T-helper 17 cell (primary cell): Measurements from ENCODE around the gene TECTA. TPM values are rescaled to one million over a fixed set of nuclear protein-coding genes. Genes with fewer than 3 reads are reported as not detected.
A peak's percentile ranks its signal among the peaks of the same experiment; 100 is the strongest.
"Not testable (repeated sequence)": the region's sequence is repeated elsewhere in the genome, so short reads cannot be mapped to it uniquely, and the experiment has no call there.

Experiments
- ATAC-seq: fragments of 150-1000 bp; cut with Tn5 transposase; 2 replicates; pipeline ENCODE4 v1.10.0; 2021; ENCODE audit warnings: mild to moderate bottlenecking, moderate library complexity
- DNase-seq, 3 donors: peaks; one replicate each; pipeline versions ENCODE4 v3.0.0 to v3.0.0-alpha.2; 2020 to 2021
- H3K9me3 ChIP-seq: one replicate; pipeline ENCODE4 v1.7.0; 2013; ENCODE audit warnings: low read length, mild to moderate bottlenecking; ENCODE audit not compliant: control insufficient read depth, poor library complexity, severe bottlenecking
- H3K27ac Mint-ChIP-seq: one replicate; pipeline ENCODE4 v1.8.0; 2022; ENCODE audit warnings: mild to moderate bottlenecking, moderate library complexity, mixed read lengths
- H3K27me3 Mint-ChIP-seq: one replicate; pipeline ENCODE4 v1.8.0; 2022; ENCODE audit warnings: mixed read lengths
- H3K36me3 Mint-ChIP-seq: one replicate; pipeline ENCODE4 v1.8.0; 2022; ENCODE audit warnings: low read depth, mixed read lengths
- H3K4me1 Mint-ChIP-seq: one replicate; pipeline ENCODE4 v1.8.0; 2022; ENCODE audit warnings: mild to moderate bottlenecking, mixed read lengths
- H3K4me3 Mint-ChIP-seq: one replicate; pipeline ENCODE4 v1.8.0; 2022; ENCODE audit warnings: mild to moderate bottlenecking, moderate library complexity, mixed read lengths
- total RNA-seq, 4 donors: library from RNA in 2 of 4; stranded (reverse) in 2 of 4; gene quantifications; one replicate each; pipeline ENCODE4 v1.2.3 and lab custom pipeline; 2022 to 2026

TECTA gene
- total RNA-seq, 2 donors from 2014 or later = 0.25 to 0.57 TPM

DNA sequence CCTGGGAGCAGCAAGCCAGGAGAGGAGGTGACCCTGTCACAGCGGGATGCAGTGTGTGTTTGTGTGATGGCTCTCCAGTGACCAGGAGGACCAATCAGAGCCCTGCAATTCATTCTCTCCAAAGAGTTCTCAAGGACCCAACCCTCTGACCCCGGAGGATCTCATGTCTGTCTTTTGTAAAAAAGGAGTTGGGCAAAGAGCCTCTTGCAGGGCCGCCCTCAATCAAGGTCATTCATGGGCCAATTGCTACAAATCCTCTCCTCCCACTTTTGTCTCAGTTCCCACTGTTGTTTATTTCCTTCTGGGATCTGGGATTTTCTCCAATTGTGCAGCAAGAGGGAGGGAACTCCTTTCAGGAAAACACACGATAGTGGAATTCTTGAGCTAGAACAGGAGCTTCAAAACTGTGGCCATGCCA lies 4.0 kb downstream of the TECTA start:
- DNase-seq = no peak
- Mint-ChIP-seq H3K36me3 (peaks cover 9% of the 10 kb centered on the region), H3K27me3 (peaks cover 14% of the 10 kb centered on the region), H3K4me3 (no peak overlapping the region), H3K4me1 (no peaks in the 10 kb centered on the region), H3K27ac (no peak overlapping the region)
- no peak for ATAC-seq
- H3K9me3 ChIP-seq = no peaks in the 10 kb centered on the region

DNA sequence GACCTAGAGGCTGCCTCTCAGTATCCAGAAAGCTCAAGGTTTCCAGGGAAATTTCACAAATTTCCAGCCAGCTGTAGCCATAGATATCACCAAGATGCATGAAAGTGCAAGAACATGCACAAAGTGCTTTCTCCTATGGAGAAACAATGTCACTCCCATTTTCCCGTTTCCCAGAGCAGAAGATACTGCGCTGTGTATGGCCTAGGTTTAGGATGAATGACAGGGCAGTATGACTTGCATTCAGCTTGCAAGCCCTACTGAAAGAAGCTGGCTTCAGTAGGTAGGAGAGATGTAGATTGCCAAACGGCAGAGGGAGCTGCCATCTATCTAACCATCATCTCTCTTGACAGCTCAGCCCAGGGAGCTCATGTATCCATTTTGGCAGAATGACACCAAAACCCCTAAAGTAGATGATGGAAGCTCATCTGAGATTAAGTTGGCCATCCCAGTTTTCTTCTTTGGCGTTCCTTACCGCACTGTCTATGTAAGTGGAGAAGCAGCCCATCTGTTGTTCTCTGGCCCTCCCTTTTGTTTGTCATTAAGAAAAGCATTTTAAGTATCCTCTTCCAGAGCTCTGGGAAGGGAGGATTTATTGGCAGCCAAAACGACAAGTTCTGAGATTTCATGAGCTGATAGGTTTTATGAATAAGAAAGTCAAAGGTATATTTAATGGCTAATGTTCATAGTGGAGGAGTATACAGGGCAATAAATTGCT lies 4.6 kb downstream of the TECTA start:
- Mint-ChIP-seq H3K27me3 (peaks cover 14% of the 10 kb centered on the region), H3K36me3 (peaks cover 9% of the 10 kb centered on the region), H3K4me1 (no peaks in the 10 kb centered on the region), H3K27ac (no peak overlapping the region), H3K4me3 (no peak overlapping the region)
- ATAC-seq (no peak), DNase-seq (no peak)
- no peaks in the 10 kb centered on the region for H3K9me3 ChIP-seq

DNA sequence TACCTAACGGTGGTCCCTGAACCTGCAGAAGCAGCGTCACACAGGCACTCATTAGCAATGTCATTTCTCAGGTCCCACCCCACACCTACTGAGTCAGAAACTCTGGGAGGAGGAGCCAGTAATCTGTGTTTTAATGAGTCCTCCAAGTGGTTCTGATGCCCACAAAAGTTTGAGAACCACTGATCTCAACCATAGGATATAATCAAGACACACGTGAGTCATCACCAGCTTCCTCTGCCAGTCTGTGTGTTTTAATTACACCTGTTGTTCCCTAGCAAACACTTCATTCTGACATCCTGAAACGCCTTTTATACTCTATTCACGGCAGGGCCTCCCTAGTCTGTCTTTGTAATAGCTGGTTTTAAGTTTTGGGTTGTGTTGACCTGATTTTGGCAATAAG lies 5.8 kb downstream of the TECTA start:
- Mint-ChIP-seq H3K27me3 (peaks cover 14% of the 10 kb centered on the region), H3K4me3 (no peak overlapping the region), H3K4me1 (no peaks in the 10 kb centered on the region), H3K27ac (no peak overlapping the region), H3K36me3 (peaks cover 9% of the 10 kb centered on the region)
- H3K9me3 ChIP-seq = no peaks in the 10 kb centered on the region
- ATAC-seq (no peak), DNase-seq (no peak)

DNA sequence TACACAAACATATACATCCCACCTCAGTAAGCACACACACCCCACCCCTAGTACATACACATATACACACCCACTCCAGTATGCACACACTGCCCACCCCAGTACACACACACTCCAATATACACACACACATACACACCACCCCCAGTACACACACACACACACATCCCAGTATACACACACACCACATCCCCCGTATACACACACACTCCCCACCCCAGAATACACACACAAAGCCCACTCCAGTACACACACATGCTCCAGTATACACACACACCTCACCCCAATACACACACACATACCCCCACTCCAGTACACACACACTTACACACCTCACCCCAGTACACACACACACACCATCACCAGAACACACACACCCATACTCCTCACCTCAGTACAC lies 7.4 kb downstream of the TECTA start:
- Mint-ChIP-seq H3K4me3 (no peak overlapping the region), H3K4me1 (peaks cover 3% of the 10 kb centered on the region), H3K36me3 (peaks cover 9% of the 10 kb centered on the region), H3K27ac (no peak overlapping the region), H3K27me3 (peaks cover 16% of the 10 kb centered on the region)
- ATAC-seq (no peak), DNase-seq (no peak)
- no peaks in the 10 kb centered on the region for H3K9me3 ChIP-seq

DNA sequence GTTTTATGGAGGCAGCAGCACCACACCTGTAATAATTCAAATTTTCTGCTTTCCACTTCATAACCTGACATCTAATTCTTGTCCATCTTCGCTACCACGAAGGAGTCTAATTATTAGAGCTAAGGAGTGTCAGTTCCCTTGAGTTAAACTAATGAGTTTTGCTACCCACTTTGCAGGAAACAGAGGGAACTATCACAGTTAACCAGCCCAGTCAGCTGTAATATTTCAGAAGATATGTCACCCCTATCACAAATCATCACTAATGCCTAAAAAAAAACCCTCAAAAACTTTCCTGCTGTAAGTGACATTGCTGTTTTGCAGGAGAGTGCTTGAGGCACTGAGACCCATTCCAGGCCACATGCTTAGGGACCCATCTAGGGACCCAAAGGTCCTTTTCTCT lies 8.4 kb downstream of the TECTA start:
- H3K36me3 Mint-ChIP-seq = peaks cover 7% of the 10 kb centered on the region
- peaks cover 22% of the 10 kb centered on the region for H3K27me3 Mint-ChIP-seq
- H3K4me3 Mint-ChIP-seq = no peak overlapping the region
- H3K4me1 Mint-ChIP-seq = peaks cover 3% of the 10 kb centered on the region
- no peak for ATAC-seq
- DNase-seq = no peak
- H3K9me3 ChIP-seq = no peaks in the 10 kb centered on the region
- H3K27ac Mint-ChIP-seq = no peak overlapping the region

DNA sequence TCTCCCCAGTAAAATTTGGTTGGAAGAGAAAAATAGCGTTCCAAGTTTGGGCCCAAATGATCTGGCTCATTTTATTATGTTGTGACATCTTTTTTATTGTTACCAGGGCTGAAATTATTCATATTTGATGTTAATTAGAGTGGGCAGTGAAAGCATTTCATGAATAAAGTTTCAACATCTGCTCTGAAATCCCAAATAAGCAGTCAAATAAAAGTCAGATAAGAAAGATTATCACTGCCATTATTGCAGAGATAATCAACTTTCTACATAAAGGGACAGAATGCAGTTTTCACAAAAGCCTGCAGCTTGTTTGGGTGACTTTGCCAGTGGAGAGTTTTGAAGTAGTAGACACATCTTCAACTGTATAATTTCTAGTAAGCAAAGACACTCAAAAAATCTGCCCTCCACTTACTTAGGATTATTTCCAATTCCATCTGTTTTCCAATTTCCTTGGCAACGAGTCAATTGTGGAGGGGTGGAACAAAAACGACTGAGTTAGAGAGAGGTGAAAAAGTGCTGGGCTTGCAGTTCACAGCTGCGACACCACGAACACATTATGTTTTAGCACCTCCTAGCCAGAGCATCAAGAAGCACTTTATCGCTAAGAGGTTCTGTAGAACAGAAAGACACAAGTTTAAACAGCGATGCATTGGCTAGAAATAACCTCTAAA lies 9.0 kb downstream of the TECTA start:
- no peak overlapping the region for H3K27ac Mint-ChIP-seq
- peaks cover 3% of the 10 kb centered on the region for H3K4me1 Mint-ChIP-seq
- H3K4me3 Mint-ChIP-seq = no peak overlapping the region
- no peaks in the 10 kb centered on the region for H3K9me3 ChIP-seq
- no peak for ATAC-seq
- no peak for DNase-seq
- H3K36me3 Mint-ChIP-seq = peaks cover 5% of the 10 kb centered on the region
- peaks cover 18% of the 10 kb centered on the region for H3K27me3 Mint-ChIP-seq

DNA sequence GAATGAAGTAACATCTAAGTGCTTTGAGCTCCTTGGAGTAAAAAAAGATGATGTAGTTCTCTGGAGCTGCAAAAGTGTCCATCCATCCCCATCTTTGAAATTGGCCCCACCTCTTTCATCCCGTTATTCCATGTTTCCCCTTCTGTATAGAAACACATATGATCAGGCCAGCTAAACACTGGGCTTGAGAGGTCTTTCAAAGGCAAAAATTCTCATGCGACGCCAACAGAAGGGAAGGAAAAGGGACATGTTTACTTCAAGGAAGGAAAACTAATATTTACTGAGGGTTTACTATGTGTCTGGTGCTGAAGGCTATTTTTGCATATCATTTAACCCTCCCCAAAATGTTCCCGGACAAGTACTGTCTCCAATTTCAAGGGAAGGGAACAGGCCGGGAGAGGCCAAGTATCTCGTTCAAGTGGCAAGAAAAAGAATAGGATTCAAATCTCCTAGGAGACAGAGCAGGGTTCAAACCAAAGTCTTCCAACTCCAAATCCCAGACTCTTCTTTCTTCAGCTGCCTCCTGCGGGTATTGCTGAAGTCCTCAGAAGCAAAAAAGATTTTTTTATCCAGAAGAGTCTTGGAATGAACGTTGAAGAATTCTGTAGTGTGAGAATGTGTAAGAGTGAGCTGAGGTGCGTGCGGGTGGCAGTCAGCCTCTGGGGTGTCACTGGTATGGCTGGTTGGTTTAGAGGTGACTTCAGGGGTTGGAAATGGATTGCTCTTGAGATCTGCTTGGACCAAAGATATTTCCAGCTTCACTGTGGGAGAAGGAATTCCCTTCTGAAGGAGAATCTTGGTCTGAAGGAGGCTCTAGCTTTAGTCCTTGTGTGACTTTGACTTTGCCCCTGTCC lies 10.1 kb downstream of the TECTA start:
- no peak for ATAC-seq
- Mint-ChIP-seq H3K27ac (no peak overlapping the region), H3K27me3 (peaks cover 27% of the 10 kb centered on the region), H3K36me3 (peaks cover 5% of the 10 kb centered on the region), H3K4me1 (peaks cover 3% of the 10 kb centered on the region), H3K4me3 (no peak overlapping the region)
- DNase-seq = no peak
- H3K9me3 ChIP-seq = no peaks in the 10 kb centered on the region

DNA sequence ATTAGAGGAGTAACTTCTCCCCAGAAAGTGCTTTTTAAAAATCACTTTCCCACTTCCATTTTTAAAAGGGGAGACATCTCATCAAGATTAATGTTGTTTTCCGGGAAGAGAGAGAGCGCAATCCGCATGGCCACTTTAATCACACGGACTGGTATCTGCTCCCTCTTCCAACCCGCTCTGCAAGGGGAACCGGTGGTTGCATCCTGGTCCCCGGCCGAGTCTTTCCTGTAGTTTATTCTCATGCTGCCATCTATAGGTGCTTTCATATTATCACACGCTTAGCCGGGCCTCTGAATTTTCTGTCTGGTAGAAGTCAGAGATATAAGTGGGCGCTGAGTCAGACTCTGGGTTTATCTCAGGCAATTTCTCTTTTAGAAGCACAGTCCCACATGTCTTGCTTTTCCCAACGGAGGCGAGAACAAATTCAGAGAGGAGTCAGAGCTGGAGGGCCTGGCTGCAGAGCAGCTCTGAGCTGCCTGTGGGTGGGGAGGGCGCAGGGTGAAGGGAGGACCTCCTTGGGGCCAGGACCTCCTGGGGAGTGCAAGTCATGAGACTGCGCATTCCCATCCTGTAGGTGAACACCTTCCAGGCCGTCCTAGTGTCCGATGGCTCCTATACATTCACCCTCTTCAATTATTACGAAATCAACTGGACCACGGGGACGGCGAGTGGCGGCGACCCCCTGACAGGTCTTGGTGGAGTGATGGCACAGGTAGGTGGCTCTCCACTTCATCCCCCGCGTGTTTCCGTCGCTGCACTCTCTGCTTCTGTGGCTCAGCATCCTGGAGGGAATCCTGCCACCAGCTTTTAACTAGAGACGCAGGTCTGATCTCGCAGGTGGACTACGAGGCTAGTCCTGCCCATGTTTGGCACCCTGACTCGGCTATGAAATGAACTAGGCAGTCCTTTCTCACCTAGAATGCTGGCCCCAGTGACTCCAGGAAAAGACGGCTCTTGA lies 11.7 kb downstream of the TECTA start:
- no peak overlapping the region for H3K27ac Mint-ChIP-seq
- peak; percentile 50 for ATAC-seq
- H3K27me3 Mint-ChIP-seq = peaks cover 29% of the 10 kb centered on the region
- no peak for DNase-seq
- no peaks in the 10 kb centered on the region for H3K9me3 ChIP-seq
- H3K4me1 Mint-ChIP-seq = peaks cover 3% of the 10 kb centered on the region
- peaks cover 5% of the 10 kb centered on the region for H3K36me3 Mint-ChIP-seq
- H3K4me3 Mint-ChIP-seq = no peak overlapping the region

DNA sequence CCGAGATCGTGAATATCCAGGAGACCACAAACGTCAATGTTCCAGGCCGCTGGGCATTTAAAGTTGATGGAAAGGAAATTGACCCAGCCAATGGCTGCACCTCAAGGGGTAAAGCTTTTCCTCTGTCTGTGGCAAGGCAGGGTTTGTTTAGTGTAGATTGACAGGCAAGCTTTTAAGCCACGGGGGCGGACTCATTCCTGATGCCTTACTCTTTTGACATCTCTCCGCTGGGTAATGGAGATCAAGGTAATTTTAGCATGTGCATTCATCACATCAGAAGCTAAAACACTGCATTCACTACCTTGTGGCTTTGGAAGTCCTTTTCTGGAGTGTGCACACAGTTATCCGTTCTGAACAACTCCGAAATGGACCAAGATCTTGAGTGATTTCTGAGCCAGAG lies 12.6 kb downstream of the TECTA start:
- H3K9me3 ChIP-seq = no peaks in the 10 kb centered on the region
- H3K4me1 Mint-ChIP-seq = peaks cover 3% of the 10 kb centered on the region
- no peak for DNase-seq
- no peak overlapping the region for H3K4me3 Mint-ChIP-seq
- peaks cover 29% of the 10 kb centered on the region for H3K27me3 Mint-ChIP-seq
- ATAC-seq = no peak
- peaks cover 2% of the 10 kb centered on the region for H3K36me3 Mint-ChIP-seq
- no peak overlapping the region for H3K27ac Mint-ChIP-seq

DNA sequence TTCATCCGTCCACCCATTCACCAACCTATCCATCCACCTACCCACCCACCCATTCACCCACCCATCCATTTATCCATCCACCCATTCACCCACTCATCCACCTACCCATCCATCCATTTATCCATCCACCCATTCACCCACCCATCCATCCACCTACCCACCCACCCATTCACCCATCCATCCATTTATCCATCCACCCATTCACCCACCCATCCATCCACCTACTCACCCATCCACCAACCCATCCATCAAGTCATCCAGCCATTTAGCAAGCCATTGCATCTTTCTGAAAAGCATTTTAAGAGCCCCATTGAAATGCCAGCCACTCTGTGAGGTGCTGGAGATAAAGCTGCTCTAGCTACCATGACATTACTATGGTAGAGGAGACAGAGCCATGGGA lies 14.0 kb downstream of the TECTA start:
- H3K4me3 Mint-ChIP-seq, H3K4me1 Mint-ChIP-seq, H3K27ac Mint-ChIP-seq, DNase-seq, H3K36me3 Mint-ChIP-seq, ATAC-seq, H3K9me3 ChIP-seq: not testable (repeated sequence)
- H3K27me3 Mint-ChIP-seq = peaks cover 29% of the 10 kb centered on the region

DNA sequence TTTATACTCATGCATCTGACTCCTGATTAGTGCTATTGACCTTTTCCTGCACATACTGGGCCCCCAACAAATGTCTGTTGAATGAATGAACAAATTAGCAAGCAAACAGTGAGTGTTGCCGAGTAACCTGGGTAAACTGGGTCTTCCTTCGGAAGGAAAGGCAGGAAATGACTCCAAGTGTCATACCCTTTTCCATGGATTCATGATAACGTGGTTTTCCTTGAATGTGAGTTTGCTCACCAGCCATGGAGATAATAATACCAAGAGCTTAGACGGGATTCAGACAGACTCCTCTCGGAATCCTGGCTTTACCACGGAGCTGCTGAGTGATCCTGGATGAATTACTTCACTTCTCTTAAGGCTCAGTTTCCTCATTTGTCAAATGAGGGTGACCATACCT lies 16.7 kb downstream of the TECTA start:
- Mint-ChIP-seq H3K27me3 (peaks cover 23% of the 10 kb centered on the region), H3K4me1 (no peaks in the 10 kb centered on the region), H3K4me3 (no peak overlapping the region), H3K36me3 (no peaks in the 10 kb centered on the region), H3K27ac (no peak overlapping the region)
- ATAC-seq (no peak), DNase-seq (no peak)
- no peaks in the 10 kb centered on the region for H3K9me3 ChIP-seq

DNA sequence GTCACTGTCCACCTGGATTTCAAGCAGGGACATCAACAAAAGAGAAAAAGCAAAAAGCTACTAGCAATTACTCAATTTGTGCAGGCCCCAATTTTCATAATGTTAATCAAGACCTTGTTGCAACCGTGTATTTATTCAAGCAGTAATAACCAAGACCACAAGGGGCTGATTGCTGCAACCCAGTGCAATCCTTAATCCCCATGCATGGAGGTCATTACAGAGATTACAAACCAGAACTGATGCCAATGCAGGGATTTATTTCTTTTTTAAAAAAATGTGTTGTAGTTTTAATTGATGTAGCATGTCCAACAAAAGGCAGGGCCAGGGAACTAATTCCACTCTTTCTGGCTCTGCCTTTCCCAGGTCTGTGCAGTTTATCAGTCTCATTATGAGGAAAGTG lies 18.4 kb downstream of the TECTA start:
- Mint-ChIP-seq H3K27ac (no peak overlapping the region), H3K4me3 (no peak overlapping the region), H3K27me3 (peaks cover 11% of the 10 kb centered on the region), H3K4me1 (no peaks in the 10 kb centered on the region), H3K36me3 (no peaks in the 10 kb centered on the region)
- DNase-seq (no peak), ATAC-seq (no peak)
- H3K9me3 ChIP-seq = no peaks in the 10 kb centered on the region
